ENCODE data around the gene PPM1F.

DNA sequence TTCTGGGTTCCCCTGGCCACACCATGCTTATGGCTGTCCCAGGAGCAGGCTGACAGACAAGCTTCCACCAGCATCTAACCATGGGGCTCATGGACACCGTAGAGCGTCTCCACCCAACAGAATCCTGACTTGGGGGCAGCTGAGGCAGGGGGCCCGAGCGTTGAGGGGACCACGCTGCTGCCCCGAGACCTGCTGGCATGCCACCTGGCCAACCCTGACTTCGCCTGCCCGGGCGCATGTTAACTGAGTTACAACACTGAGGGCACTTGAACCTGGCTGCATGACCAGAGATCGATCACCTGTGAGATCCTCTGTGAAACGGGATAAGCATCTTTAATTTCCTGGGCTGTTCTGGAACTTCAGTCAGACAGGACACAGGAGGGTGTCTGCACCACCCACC is 13.7 kb downstream of the PPM1F start:
- TF ChIP-seq CTCF (IDR thresholded peaks at IDR 0.05), result no peak
- TF ChIP-seq POLR2A (IDR thresholded peaks at IDR 0.05), result no peak

Data from Peyer's patch (tissue), 4 donors.